ENCODE measurements around the gene KLHL30.

GRCh38 chr2:238123218-238123971 is 15.1 kb upstream of the KLHL30 start:
- TF ChIP-seq POLR2A (IDR thresholded peaks at IDR 0.05) (no peak), CTCF (IDR thresholded peaks at IDR 0.05) (no peak)
